Activated T-helper 2 cell treated with anti-CD3 and anti-CD28 coated beads, Interferon-gamma antibody, Interleukin-2, Interleukin-4, amounts not matched to agents 10 μg/mL and 5 μg/mL and 100 μg/mL, durations not matched to agents 14 hours and 24 hours and 36 hours (primary cell): Measurements from ENCODE around the gene MRPL44. TPM values are rescaled to one million over a fixed set of nuclear protein-coding genes. Genes with fewer than 3 reads are reported as not detected.
A peak's percentile ranks its signal among the peaks of the same experiment; 100 is the strongest.
"Not testable (repeated sequence)": the region's sequence is repeated elsewhere in the genome, so short reads cannot be mapped to it uniquely, and the experiment has no call there.

Experiments used
- DNase-seq: peaks from one replicate; pipeline ENCODE4 v3.0.0; 2021; ENCODE audit warnings: low spot score
- H3K27ac Mint-ChIP-seq: one replicate; pipeline ENCODE4 v1.8.0; 2021; ENCODE audit warnings: mixed read lengths
- H3K27me3 Mint-ChIP-seq: one replicate; pipeline ENCODE4 v1.8.0; 2021; ENCODE audit warnings: low read depth, mixed read lengths
- H3K36me3 Mint-ChIP-seq: one replicate; pipeline ENCODE4 v1.8.0; 2021; ENCODE audit warnings: low read depth, mixed read lengths
- H3K4me1 Mint-ChIP-seq: one replicate; pipeline ENCODE4 v1.8.0; 2021; ENCODE audit warnings: low read depth, mixed read lengths
- H3K4me3 Mint-ChIP-seq: one replicate; pipeline ENCODE4 v1.8.0; 2021; ENCODE audit warnings: low read depth, mild to moderate bottlenecking, moderate library complexity, mixed read lengths
- H3K9me3 Mint-ChIP-seq: one replicate; pipeline ENCODE4 v1.8.0; 2021; ENCODE audit warnings: mixed read lengths
- intact Hi-C: fragments of 100-400 bp; cut with micrococcal nuclease; formaldehyde crosslinking; loops from one replicate; pipeline ENCODE4 v1.15.1; 2023
- total RNA-seq: library from RNA; stranded (reverse); gene quantifications from 2 replicates; pipeline ENCODE4 v1.2.3, GENCODE V29; 2022

The MRPL44 gene
- total RNA-seq, 1 donor from 2014 or later = 34.3 TPM

DNA sequence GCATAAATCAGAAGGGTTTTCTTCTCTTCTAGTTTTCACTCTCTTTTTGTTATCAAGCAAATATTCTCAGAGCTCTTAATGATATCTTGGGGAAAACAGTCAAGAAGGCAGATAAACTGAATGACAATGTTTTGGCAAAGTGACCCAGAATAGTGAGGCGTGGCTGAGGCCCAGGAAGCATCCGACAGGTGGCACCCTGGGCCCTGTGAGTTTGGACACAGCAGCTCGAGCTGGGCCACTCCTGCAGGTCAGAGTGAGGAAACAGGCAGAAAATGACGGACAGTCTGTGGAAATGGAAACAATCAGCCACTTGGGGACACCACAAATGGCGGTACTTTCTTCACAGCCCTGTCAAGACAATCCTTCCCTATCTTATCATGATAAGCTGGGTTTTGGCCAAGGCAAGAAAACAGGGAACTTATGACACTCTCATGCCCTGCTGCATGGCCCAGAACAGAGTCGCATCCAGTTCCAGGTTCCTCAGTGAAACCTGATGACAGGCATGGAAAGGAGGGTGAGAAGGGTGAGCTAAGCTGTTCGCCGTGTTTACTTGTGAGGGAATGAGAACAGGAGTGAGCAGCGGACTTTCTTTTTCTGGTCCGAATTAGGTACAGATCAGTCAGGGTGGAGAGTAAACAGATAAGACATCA lies 32.1 kb downstream of the MRPL44 start:
- H3K4me1 Mint-ChIP-seq = peaks cover 5% of the 10 kb centered on the region
- no peak overlapping the region for H3K27ac Mint-ChIP-seq
- H3K36me3 Mint-ChIP-seq = peaks cover 5% of the 10 kb centered on the region
- H3K4me3 Mint-ChIP-seq = no peak overlapping the region
- no peaks in the 10 kb centered on the region for H3K27me3 Mint-ChIP-seq
- H3K9me3 Mint-ChIP-seq = no peaks in the 10 kb centered on the region
- DNase-seq = no peak
- intact Hi-C loops = no loop called here

DNA sequence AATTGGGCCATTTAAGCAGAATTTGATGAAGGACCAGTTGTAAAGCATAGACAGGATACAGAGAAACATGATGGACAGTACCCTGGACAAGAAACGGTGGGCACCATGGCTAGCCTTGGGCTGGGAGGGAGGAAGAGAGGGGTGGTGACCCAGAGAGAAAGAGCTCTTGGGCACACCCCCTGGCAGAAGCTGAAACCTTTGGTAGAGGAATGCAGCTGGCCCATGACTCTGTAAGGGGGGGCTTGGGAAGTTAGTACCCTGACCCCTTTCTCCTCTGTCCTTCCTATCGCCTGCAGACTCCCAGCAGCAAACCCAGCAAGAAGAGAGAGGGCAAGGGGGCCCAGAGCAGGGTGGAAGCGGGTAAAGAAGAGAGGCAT lies 32.6 kb downstream of the MRPL44 start:
- no peak overlapping the region for H3K27ac Mint-ChIP-seq
- no peak for DNase-seq
- H3K9me3 Mint-ChIP-seq = no peaks in the 10 kb centered on the region
- intact Hi-C loops = loop anchor here (5.0 kb wide), 1 partner anchor 382 kb away; no protein-coding TSS in a partner anchor
- H3K27me3 Mint-ChIP-seq = no peaks in the 10 kb centered on the region
- no peaks in the 10 kb centered on the region for H3K36me3 Mint-ChIP-seq
- peaks cover 8% of the 10 kb centered on the region for H3K4me1 Mint-ChIP-seq
- H3K4me3 Mint-ChIP-seq = no peak overlapping the region

DNA sequence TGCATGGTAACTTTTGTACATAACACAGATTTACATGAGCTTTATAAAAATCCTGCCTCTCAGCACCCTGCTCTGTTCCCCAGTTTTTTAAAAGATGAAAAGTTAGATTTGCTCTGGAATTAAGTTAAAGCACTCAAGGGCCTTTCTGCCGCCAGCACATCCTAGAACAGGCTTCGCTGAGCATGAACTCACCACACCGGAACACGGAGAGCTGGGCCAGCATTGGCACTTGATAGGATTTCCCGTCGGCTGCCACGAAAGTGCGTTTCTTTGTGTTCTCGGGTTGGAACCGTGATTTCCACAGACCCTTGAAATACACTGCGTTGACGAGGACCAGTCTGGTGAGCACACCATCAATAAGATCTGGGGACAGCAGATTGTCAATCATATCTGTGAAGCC lies 34.3 kb downstream of the MRPL44 start:
- Mint-ChIP-seq H3K27me3 (no peaks in the 10 kb centered on the region), H3K27ac (no peak overlapping the region)
- intact Hi-C loops = loop anchor here (2.0 to 5.0 kb wide), 2 partner anchors 21 to 381 kb away; no protein-coding TSS in a partner anchor

DNA sequence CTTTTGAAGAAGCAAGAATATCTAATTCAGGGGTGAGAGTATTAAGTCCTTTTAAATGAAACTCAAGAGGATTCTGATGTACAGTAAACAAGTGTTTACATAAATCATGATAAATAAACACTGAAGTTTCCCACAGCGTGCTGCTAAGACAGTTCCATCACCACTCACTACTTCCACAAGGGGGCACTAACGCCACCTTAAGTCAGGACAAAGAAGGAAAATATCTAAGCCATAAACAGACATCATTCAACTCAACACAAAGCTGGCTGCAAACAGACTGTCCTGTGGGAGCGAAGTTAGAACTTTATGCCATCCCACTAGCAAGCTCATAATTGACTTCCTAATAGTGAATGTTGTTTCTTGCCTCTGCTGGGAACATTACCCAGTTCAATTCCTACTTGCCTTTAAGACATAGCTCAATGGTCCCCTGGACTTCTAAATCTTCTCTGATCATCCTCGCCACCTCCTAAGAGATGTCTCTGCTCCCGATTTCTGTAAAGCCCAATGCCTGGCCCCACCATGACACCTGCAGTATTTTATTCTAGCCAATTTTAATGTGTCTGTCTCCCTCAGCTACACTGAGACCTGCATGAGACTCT lies 36.5 kb downstream of the MRPL44 start:
- Mint-ChIP-seq H3K4me3 (no peak overlapping the region), H3K27ac (no peak overlapping the region), H3K9me3 (no peaks in the 10 kb centered on the region), H3K27me3 (no peaks in the 10 kb centered on the region), H3K36me3 (peaks cover 3% of the 10 kb centered on the region), H3K4me1 (peaks cover 14% of the 10 kb centered on the region)
- peak; percentile 47 for DNase-seq
- intact Hi-C loops = loop anchor here (1.0 to 5.0 kb wide), 5 partner anchors 23 to 379 kb away; partner anchors contain the start of gene SERPINE2

More for the DNA sequence above, 34.3 kb downstream of the MRPL44 start:
- Mint-ChIP-seq H3K9me3 (no peaks in the 10 kb centered on the region), H3K4me1 (peaks cover 14% of the 10 kb centered on the region), H3K36me3 (peaks cover 3% of the 10 kb centered on the region), H3K4me3 (no peak overlapping the region)
- no peak for DNase-seq

DNA sequence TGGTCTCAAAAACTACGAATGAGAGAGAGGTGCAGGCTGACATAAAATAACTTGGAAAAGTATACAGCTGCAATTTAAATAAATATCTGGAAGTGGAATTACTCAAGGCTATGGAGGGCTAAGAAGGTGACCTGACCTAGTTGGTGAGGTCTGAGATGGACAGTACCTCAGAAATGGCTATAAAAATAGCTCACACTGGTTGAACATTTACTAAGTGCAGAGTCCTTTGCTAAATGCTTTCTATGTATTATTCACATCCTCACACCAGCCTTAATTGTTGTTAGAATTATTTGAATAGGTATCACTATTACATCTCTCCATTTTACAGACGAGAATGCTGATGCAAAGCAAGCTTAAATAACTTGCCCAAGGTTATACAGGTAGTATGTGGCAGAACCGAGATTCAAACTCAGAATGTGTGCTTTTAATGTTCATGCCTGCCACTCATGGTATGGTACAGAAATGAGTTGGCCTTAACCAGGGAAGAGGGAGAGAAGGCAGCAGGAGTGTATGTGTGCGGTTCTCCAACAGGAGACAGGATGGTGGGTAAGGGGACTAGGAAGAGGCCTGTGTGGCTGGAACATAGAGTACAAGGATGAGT lies 37.4 kb downstream of the MRPL44 start:
- no peak overlapping the region for H3K27ac Mint-ChIP-seq
- DNase-seq = no peak

DNA sequence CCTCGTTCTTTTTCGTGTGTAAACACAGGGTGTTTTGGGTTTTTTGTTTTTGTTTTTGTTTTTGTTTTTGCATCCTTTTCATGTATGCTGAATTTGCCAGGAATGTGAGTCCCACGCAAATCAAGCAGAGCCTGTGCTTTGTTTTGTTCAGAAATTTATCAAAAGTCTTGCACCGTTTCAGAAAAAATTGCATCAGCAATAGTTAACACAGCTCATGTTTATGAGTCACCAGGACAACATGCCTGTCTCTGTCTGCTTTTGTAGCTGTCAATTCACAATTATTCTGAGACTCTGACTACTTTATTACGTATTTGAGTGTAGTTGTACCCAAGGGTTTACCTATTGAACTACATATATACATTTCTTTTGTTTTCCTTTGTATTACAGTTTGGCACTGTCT lies 38.3 kb downstream of the MRPL44 start:
- Mint-ChIP-seq H3K4me1 (peaks cover 14% of the 10 kb centered on the region), H3K27ac (peak overlapping the region; percentile 40), H3K27me3 (no peaks in the 10 kb centered on the region), H3K4me3 (no peak overlapping the region), H3K9me3 (no peaks in the 10 kb centered on the region), H3K36me3 (peaks cover 13% of the 10 kb centered on the region)
- intact Hi-C loops = no loop called here
- no peak for DNase-seq

More for the DNA sequence above, 37.4 kb downstream of the MRPL44 start:
- H3K36me3 Mint-ChIP-seq = peaks cover 5% of the 10 kb centered on the region
- peaks cover 14% of the 10 kb centered on the region for H3K4me1 Mint-ChIP-seq
- intact Hi-C loops = loop anchor here (5.0 kb wide), 1 partner anchor 378 kb away; no protein-coding TSS in a partner anchor
- H3K27me3 Mint-ChIP-seq = no peaks in the 10 kb centered on the region
- no peaks in the 10 kb centered on the region for H3K9me3 Mint-ChIP-seq
- no peak overlapping the region for H3K4me3 Mint-ChIP-seq

DNA sequence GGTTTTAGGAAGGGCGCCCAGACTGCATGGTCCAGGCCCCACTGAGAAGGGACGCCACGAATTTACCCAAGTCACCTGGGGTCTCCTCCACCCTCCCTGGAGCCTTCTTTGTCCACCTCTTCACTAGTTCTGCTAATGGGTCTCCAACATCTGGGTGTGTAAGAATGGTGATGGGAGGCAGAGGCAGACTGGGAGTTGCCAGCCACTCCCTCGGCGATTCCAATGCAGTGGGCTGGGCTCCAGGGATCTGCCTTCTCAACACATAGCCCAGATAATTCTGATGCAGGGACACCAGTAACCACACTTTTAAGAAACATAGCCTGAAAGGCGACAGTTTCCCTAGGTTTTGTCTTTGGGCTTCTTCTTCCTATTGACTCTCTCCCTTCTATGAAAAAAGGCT lies 39.1 kb downstream of the MRPL44 start:
- Mint-ChIP-seq H3K27me3 (no peaks in the 10 kb centered on the region), H3K4me3 (no peak overlapping the region), H3K4me1 (peaks cover 14% of the 10 kb centered on the region), H3K36me3 (peaks cover 20% of the 10 kb centered on the region), H3K9me3 (no peaks in the 10 kb centered on the region), H3K27ac (no peak overlapping the region)
- no peak for DNase-seq
- intact Hi-C loops = no loop called here

DNA sequence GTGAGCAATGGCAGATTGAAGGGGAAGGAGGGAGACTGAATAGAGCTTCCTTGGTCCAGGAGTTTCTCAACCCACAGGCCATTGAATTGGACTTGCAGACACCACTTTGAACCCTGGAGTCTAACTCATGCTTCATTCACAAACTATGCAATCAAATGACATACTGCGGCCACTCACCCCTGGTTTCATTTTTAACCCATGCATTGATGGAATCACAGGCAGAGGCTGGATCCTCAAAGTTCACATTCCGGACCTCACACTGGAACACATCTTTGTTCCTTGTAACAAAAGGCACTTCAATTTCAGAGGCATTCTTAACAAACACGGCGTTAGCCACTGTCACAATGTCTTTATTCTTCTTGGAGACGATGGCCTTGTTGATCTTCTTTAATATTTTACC lies 40.7 kb downstream of the MRPL44 start:
- Mint-ChIP-seq H3K27ac (no peak overlapping the region), H3K4me1 (peaks cover 14% of the 10 kb centered on the region), H3K27me3 (no peaks in the 10 kb centered on the region), H3K4me3 (no peak overlapping the region), H3K36me3 (peaks cover 20% of the 10 kb centered on the region), H3K9me3 (no peaks in the 10 kb centered on the region)
- DNase-seq = no peak
- intact Hi-C loops = no loop called here

DNA sequence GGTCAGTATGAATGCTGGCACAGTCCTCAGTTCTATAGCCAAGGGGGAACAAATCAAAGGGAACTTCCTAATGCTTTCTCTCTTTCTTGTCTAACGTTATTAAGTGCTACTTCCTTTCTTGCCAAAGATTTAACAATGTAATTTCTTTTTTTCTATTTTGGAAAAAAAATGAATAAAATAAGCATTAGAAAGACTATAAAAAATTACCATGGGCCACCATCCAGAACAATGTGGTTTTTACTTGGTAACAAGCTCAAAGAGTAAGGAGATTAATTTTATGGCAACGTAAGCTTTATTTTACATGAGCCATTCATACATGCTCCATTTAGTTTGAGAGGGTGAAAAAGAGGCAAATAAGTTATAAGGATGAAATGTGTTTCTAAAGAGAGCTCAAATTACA lies 41.7 kb downstream of the MRPL44 start:
- H3K36me3 Mint-ChIP-seq = peaks cover 20% of the 10 kb centered on the region
- no peak for DNase-seq
- intact Hi-C loops = no loop called here
- no peak overlapping the region for H3K27ac Mint-ChIP-seq
- H3K27me3 Mint-ChIP-seq = no peaks in the 10 kb centered on the region
- peaks cover 11% of the 10 kb centered on the region for H3K4me1 Mint-ChIP-seq
- no peaks in the 10 kb centered on the region for H3K9me3 Mint-ChIP-seq
- no peak overlapping the region for H3K4me3 Mint-ChIP-seq

DNA sequence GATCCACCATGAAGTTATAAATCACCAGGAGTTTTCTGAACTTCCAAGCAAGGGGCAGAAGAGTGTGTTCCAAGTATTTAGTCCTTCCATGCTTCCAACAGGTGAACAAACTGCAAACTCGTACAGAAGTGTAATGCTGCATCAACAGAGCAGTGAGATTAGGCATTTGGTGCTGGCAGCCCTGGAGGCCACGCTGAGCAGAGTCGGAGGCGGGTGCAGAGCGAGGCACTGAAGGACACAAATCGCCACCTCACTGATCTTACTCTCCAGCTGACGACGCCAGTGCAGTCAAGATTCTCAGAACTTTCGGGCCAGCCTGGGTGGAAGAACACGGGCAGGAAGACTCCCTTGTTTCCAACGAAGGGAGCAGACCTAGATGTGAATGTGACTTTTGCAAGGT lies 42.6 kb downstream of the MRPL44 start:
- Mint-ChIP-seq H3K27ac (no peak overlapping the region), H3K4me1 (peaks cover 6% of the 10 kb centered on the region), H3K4me3 (no peak overlapping the region), H3K9me3 (no peaks in the 10 kb centered on the region), H3K27me3 (no peaks in the 10 kb centered on the region), H3K36me3 (peaks cover 20% of the 10 kb centered on the region)
- intact Hi-C loops = no loop called here
- DNase-seq = no peak

DNA sequence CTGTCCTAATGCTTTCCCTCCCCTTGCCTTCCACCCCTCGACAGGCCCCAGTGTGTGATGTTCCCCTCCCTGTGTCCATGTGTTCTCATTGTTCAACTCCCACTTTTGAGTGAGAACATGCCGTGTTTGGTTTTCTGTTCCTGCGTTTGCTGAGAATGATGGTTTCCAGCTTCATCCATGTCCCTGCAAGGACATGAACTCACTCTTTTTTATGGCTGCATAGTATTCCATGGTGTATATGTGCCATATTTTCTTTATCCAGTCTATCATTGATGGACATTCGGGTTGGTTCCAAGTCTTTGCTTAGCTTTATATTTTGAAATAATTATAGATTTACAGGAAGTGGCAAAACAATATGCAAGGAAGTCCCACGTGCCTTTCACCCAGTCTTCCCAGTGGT lies 43.4 kb downstream of the MRPL44 start:
- H3K9me3 Mint-ChIP-seq, H3K27me3 Mint-ChIP-seq, DNase-seq, H3K4me1 Mint-ChIP-seq, H3K27ac Mint-ChIP-seq, H3K4me3 Mint-ChIP-seq, intact Hi-C loops: not testable (repeated sequence)
- H3K36me3 Mint-ChIP-seq = peaks cover 17% of the 10 kb centered on the region

DNA sequence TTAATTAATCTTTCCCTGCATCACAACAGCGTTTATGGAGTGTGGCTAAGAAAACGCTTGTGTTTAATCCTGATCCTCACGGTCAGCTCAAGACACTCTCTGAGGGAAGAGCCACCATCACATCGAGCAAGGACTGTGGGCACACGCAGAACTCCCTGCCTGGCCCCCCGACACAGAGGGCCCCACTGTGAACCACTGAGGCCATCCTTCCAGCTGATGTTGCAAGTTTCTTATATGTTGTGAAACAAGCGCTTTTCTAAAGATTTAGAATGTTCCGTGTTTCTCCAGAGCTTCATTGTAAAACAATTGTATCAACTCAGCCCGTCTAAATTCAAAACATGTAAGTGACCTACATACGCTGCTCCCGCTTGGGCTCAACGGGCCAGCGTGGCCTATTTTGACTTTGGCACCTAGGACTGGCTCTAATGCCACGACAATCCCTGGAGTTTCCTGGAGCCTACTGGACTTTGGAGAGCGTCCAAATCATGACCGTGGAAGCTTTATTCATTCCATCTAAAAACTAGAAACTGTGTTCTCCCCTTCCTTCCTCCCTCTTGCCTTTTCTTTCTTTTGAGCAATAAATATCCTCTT lies 46.9 kb downstream of the MRPL44 start:
- Mint-ChIP-seq H3K27ac (no peak overlapping the region), H3K4me3 (no peak overlapping the region), H3K4me1 (no peaks in the 10 kb centered on the region), H3K36me3 (peaks cover 17% of the 10 kb centered on the region), H3K9me3 (no peaks in the 10 kb centered on the region), H3K27me3 (no peaks in the 10 kb centered on the region)
- DNase-seq = no peak
- intact Hi-C loops = no loop called here

DNA sequence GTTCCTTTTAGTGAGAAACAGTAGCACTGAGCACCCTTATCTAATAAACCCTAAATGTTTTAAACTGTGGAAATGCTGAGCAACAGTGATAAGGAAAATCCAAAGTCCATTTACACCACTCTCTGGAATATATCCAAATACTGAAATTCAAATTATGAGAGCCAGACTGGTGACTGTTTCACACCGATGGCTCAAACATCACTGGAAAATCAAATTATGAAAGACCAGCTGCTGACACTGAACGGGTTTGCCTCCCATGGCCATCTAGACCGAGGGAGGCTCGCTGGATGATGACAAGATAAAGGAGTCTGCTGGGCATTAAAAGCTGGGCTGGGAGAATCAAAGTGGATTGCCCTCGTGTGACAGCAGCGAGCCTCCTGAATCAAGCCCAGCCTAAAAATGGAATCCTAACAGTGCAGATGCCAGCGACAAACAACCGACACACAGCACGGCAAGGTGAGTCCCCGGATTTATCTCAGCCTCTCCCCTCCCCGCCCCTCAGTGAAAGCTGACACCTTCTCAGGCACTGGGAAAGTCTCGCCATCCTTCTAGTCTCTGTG lies 51.5 kb downstream of the MRPL44 start:
- intact Hi-C loops = no loop called here
- no peak for DNase-seq
- Mint-ChIP-seq H3K27me3 (no peaks in the 10 kb centered on the region), H3K4me1 (peaks cover 13% of the 10 kb centered on the region), H3K9me3 (peaks cover 3% of the 10 kb centered on the region), H3K36me3 (peaks cover 9% of the 10 kb centered on the region), H3K4me3 (no peak overlapping the region), H3K27ac (no peak overlapping the region)
